ENCODE results near the gene PCYT2. TPM values are rescaled to one million over a fixed set of nuclear protein-coding genes. Genes with fewer than 3 reads are reported as not detected.

PCYT2 gene
- total and polyA plus RNA-seq, 2 donors (not counting 3 experiments of a cell fraction or from before 2014, with no cell fraction given), result 52.0 to 57.1 TPM

GRCh38 chr17:81939218-81939617 lies 28.0 kb upstream of the PCYT2 start:
- Histone ChIP-seq H3K9me1 (replicated peaks; ENCODE audit: control insufficient read depth, extremely low read depth, insufficient read depth, low read length) (no peaks in the 10 kb centered on the region), H3K4me2 (ENCODE audit: insufficient read depth, low read length) (no peak overlapping the region), H3K4me3 (replicated peaks in 1 of 3; ENCODE audit: insufficient read depth in 1 of 3, low read depth in 1 of 3, low read length in 3 of 3) (no peak overlapping the region), H3K4me1 (ENCODE audit: control insufficient read depth, extremely low read depth, insufficient read depth, low read length) (peaks cover 7% of the 10 kb centered on the region), H3K36me3 (ENCODE audit: control insufficient read depth in 2 of 2, extremely low read depth in 1 of 2, insufficient read depth in 2 of 2, low read length in 2 of 2) (no peaks in the 10 kb centered on the region), H3K9me3 (replicated peaks; ENCODE audit: control insufficient read depth, insufficient read depth, low read length) (no peaks in the 10 kb centered on the region), H3K79me2 (ENCODE audit: control insufficient read depth, insufficient read depth, low read length) (peaks cover 8% of the 10 kb centered on the region), H2AFZ (ENCODE audit: low read depth, low read length) (no peak overlapping the region), H3K9ac (replicated peaks; ENCODE audit: extremely low read depth, insufficient read depth, low read length) (no peak overlapping the region), H3K27ac (ENCODE audit: insufficient read depth, low read depth, low read length) (no peak overlapping the region), H3K27me3 (ENCODE audit: control insufficient read depth in 2 of 2, insufficient read depth in 2 of 2, low read length in 2 of 2) (peaks cover 0 to 2% of the 10 kb centered on the region in 2 experiments), H4K20me1 (replicated peaks; ENCODE audit: control insufficient read depth, extremely low read depth, insufficient read depth, low read length) (no peaks in the 10 kb centered on the region)
- intact Hi-C loops (cut with micrococcal nuclease), result loop anchor here (5.0 kb wide), 1 partner anchor 38 kb away; the partner anchor contains the start of gene ASPSCR1
- BruUV-seq (replicated peaks), result no TSS peak
- ChIA-PET CTCF (interaction anchor here (1.1 to 1.3 kb wide), 2 partner anchors 11 to 13 kb away, joined by 3 to 10 read pairs; partner anchors contain the start of gene MAFG), POLR2A (no interaction called here)
- dilution Hi-C loops (cut with MboI; ENCODE audit: extremely low pct_ligation_motif_present, low sequenced_read_pairs), result no loop called here
- no peak for TF ChIP-seq FOS (IDR thresholded peaks at IDR 0.05; ENCODE audit: borderline replicate concordance, insufficient read depth, low read length)
- TF ChIP-seq MAX (IDR thresholded peaks at IDR 0.05; ENCODE audit: insufficient read depth, insufficient read length), result no peak
- no peak for TF ChIP-seq MYC (IDR thresholded peaks at IDR 0.05; ENCODE audit: low read depth, low read length)
- no peak for TF ChIP-seq POLR2AphosphoS5 (IDR thresholded peaks at IDR 0.05; ENCODE audit: insufficient read depth, low read depth, low read length)
- no peak for TF ChIP-seq GATA2 (IDR thresholded peaks at IDR 0.05; ENCODE audit: insufficient read depth, insufficient read length, low read depth, low read length)
- TF ChIP-seq EZH2 (IDR thresholded peaks at IDR 0.05; ENCODE audit: borderline replicate concordance, low read depth, low read length, severe bottlenecking), result no peak
- TF ChIP-seq JUN (IDR thresholded peaks at IDR 0.05; ENCODE audit: borderline replicate concordance, insufficient read depth, insufficient read length, low read depth), result no peak
- FAIRE-seq (no peak), DNase-seq (ENCODE audit: low read depth, low spot score) (no peak)

GRCh38 chr17:81935709-81936084 lies 24.5 kb upstream of the PCYT2 start:
- POLR2A ChIA-PET, result no interaction called here
- no peak overlapping the region for H3K27ac ChIP-seq (ENCODE audit: insufficient read depth, low read depth, low read length)
- CTCF ChIA-PET, result interaction anchor here (1.3 kb wide), 1 partner anchor 24 kb away, joined by 8 read pairs; no protein-coding TSS in a partner anchor

More at GRCh38 chr17:81935709-81936084, 24.5 kb upstream of the PCYT2 start:
- dilution Hi-C loops (cut with MboI; ENCODE audit: extremely low pct_ligation_motif_present, low sequenced_read_pairs) (no loop called here), intact Hi-C loops (cut with micrococcal nuclease) (loop anchor here (5.0 kb wide), 1 partner anchor 42 kb away; the partner anchor contains the start of gene ASPSCR1)
- no peak for TF ChIP-seq CTCF (IDR thresholded peaks at IDR 0.05; ENCODE audit: extremely low read depth in 1 of 2, insufficient read depth in 1 of 2, low read depth in 1 of 2, low read length in 2 of 2)
- TF ChIP-seq FOS (IDR thresholded peaks at IDR 0.05; ENCODE audit: borderline replicate concordance, insufficient read depth, low read length), result no peak
- TF ChIP-seq POLR2A (IDR thresholded peaks at IDR 0.05; ENCODE audit: low read depth, low read length), result no peak
- no peak for TF ChIP-seq JUN (IDR thresholded peaks at IDR 0.05; ENCODE audit: borderline replicate concordance, insufficient read depth, insufficient read length, low read depth)
- no peak for TF ChIP-seq MYC (IDR thresholded peaks at IDR 0.05; ENCODE audit: low read depth, low read length)
- TF ChIP-seq MAX (IDR thresholded peaks at IDR 0.05; ENCODE audit: insufficient read depth, insufficient read length), result no peak
- TF ChIP-seq POLR2AphosphoS5 (IDR thresholded peaks at IDR 0.05; ENCODE audit: insufficient read depth, low read depth, low read length), result no peak
- no peak for TF ChIP-seq EZH2 (IDR thresholded peaks at IDR 0.05; ENCODE audit: borderline replicate concordance, low read depth, low read length, severe bottlenecking)
- no peak for TF ChIP-seq GATA2 (IDR thresholded peaks at IDR 0.05; ENCODE audit: insufficient read depth, insufficient read length, low read depth, low read length)
- Histone ChIP-seq H2AFZ (ENCODE audit: low read depth, low read length) (no peak overlapping the region), H3K9me3 (replicated peaks; ENCODE audit: control insufficient read depth, insufficient read depth, low read length) (no peaks in the 10 kb centered on the region), H3K9me1 (replicated peaks; ENCODE audit: control insufficient read depth, extremely low read depth, insufficient read depth, low read length) (no peaks in the 10 kb centered on the region), H3K9ac (replicated peaks; ENCODE audit: extremely low read depth, insufficient read depth, low read length) (no peak overlapping the region), H3K4me1 (ENCODE audit: control insufficient read depth, extremely low read depth, insufficient read depth, low read length) (peaks cover 7% of the 10 kb centered on the region), H3K4me3 (replicated peaks in 1 of 3; ENCODE audit: insufficient read depth in 1 of 3, low read depth in 1 of 3, low read length in 3 of 3) (no peak overlapping the region), H3K36me3 (ENCODE audit: control insufficient read depth in 2 of 2, extremely low read depth in 1 of 2, insufficient read depth in 2 of 2, low read length in 2 of 2) (peaks cover 0 to 5% of the 10 kb centered on the region in 2 experiments), H3K4me2 (ENCODE audit: insufficient read depth, low read length) (no peak overlapping the region), H3K79me2 (ENCODE audit: control insufficient read depth, insufficient read depth, low read length) (peaks cover 8% of the 10 kb centered on the region), H3K27me3 (ENCODE audit: control insufficient read depth in 2 of 2, insufficient read depth in 2 of 2, low read length in 2 of 2) (no peaks in the 10 kb centered on the region), H4K20me1 (replicated peaks; ENCODE audit: control insufficient read depth, extremely low read depth, insufficient read depth, low read length) (no peaks in the 10 kb centered on the region)
- no TSS peak for BruUV-seq (replicated peaks)
- DNase-seq (ENCODE audit: low read depth, low spot score) (no peak), FAIRE-seq (no peak)

Data from endothelial cell of umbilical vein (primary cell).